ENCODE measurements around the gene SP4.

The SP4 gene

GRCh38 chr7:21422751-21423150, 5.1 kb upstream of the SP4 start:
- H3K27me3 ChIP-seq (ENCODE audit: control insufficient read depth, insufficient read depth, low read length), result peaks cover 3% of the 10 kb centered on the region
- no peak overlapping the region for H3K4me3 ChIP-seq (ENCODE audit: low read length)
- H3K36me3 ChIP-seq (ENCODE audit: insufficient read depth, low read length), result no peaks in the 10 kb centered on the region
- H3K4me1 ChIP-seq (ENCODE audit: control insufficient read depth, insufficient read depth, low read length), result peaks cover 7% of the 10 kb centered on the region
- H3K9me3 ChIP-seq (replicated peaks; ENCODE audit: low read length), result no peaks in the 10 kb centered on the region
- H3K4me2 ChIP-seq (ENCODE audit: low read length), result no peak overlapping the region
- no peak overlapping the region for H3K9ac ChIP-seq (ENCODE audit: low read depth, low read length)

GRCh38 chr7:21425290-21425689, 2.6 kb upstream of the SP4 start:
- no peaks in the 10 kb centered on the region for H3K36me3 ChIP-seq (ENCODE audit: insufficient read depth, low read length)
- H3K4me3 ChIP-seq (ENCODE audit: low read length), result no peak overlapping the region
- no peaks in the 10 kb centered on the region for H3K9me3 ChIP-seq (replicated peaks; ENCODE audit: low read length)
- H3K4me2 ChIP-seq (ENCODE audit: low read length), result no peak overlapping the region
- H3K9ac ChIP-seq (ENCODE audit: low read depth, low read length), result no peak overlapping the region
- H3K27me3 ChIP-seq (ENCODE audit: control insufficient read depth, insufficient read depth, low read length), result no peaks in the 10 kb centered on the region
- H3K4me1 ChIP-seq (ENCODE audit: control insufficient read depth, insufficient read depth, low read length), result peaks cover 10% of the 10 kb centered on the region

DNA sequence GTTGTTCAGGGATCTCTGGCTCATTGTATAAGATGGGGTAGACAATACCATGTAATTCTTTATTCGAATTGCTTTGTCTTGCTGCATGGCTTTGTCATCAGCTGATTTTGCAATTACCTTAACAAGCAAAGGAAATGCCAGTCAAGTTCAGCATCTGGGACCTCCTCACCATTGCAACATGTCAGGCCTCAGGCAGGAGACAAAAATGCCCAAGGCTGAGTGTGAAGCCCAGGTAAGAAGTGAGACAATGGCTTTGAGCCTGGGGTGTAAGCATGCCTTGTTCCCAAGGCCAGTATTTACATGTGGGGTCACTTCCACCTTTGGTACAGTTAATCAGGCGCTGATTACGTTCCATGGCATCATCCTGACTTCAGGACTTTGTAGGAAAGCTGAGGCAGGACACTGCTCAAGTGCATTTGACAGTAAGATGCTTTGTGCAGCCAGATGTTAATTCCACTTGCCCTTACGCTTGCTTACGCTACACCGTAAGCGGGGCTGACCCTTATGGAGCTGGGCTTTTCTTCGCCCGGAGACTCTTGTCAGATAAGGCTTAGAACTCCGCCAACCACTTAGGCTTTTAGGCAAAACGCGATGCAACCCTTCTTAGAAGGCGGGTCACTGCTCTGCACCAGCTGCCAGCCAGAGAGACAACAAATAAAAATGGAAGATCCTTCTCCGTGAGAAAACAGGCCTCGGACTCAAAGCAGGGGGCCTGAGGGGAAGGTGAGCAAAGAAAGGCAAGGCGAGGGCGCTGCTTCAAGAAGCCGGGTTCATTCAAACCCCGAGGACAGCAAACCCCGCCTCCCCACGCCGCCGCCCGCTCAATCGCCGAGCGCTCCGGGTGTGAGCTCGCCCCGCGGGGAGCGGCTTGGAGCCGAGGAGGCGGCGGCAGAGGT, 1.3 kb upstream of the SP4 start:
- Histone ChIP-seq H3K9ac (ENCODE audit: low read depth, low read length) (peak overlapping the region; percentile 77), H3K27me3 (ENCODE audit: control insufficient read depth, insufficient read depth, low read length) (no peaks in the 10 kb centered on the region), H3K4me2 (ENCODE audit: low read length) (peak overlapping the region; percentile 97), H3K36me3 (ENCODE audit: insufficient read depth, low read length) (no peaks in the 10 kb centered on the region), H3K4me3 (ENCODE audit: low read length) (peak overlapping the region; percentile 79), H3K4me1 (ENCODE audit: control insufficient read depth, insufficient read depth, low read length) (peaks cover 10% of the 10 kb centered on the region), H3K9me3 (replicated peaks; ENCODE audit: low read length) (no peaks in the 10 kb centered on the region)

- peaks cover 10% of the 10 kb centered on the region for H3K4me1 ChIP-seq (ENCODE audit: control insufficient read depth, insufficient read depth, low read length)
- peak overlapping the region; percentile 86 for H3K4me3 ChIP-seq (ENCODE audit: low read length)
- H3K27me3 ChIP-seq (ENCODE audit: control insufficient read depth, insufficient read depth, low read length), result no peaks in the 10 kb centered on the region
- no peaks in the 10 kb centered on the region for H3K36me3 ChIP-seq (ENCODE audit: insufficient read depth, low read length)
- H3K9ac ChIP-seq (ENCODE audit: low read depth, low read length), result peak overlapping the region; percentile 93
- H3K4me2 ChIP-seq (ENCODE audit: low read length), result peak overlapping the region; percentile 97
- no peaks in the 10 kb centered on the region for H3K9me3 ChIP-seq (replicated peaks; ENCODE audit: low read length)
Observed at GRCh38 chr7:21427182-21427870, 557 bp upstream of the SP4 start.

DNA sequence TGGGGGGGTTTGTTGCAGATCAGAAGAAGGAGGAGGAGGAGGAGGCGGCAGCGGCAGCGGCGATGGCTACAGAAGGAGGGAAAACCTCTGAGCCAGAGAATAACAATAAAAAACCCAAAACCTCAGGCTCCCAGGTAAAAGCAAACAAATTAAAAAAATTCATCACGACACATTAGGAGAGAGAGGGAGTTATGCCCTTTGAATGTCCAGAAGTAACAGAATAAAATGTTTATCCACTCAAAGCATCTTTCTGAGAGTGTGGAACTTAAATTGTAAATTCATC, 717 bp downstream of the SP4 start:
- Histone ChIP-seq H3K9ac (ENCODE audit: low read depth, low read length) (peak overlapping the region; percentile 62), H3K9me3 (replicated peaks; ENCODE audit: low read length) (no peaks in the 10 kb centered on the region), H3K36me3 (ENCODE audit: insufficient read depth, low read length) (no peaks in the 10 kb centered on the region), H3K4me2 (ENCODE audit: low read length) (peak overlapping the region; percentile 88), H3K4me1 (ENCODE audit: control insufficient read depth, insufficient read depth, low read length) (peaks cover 10% of the 10 kb centered on the region), H3K27me3 (ENCODE audit: control insufficient read depth, insufficient read depth, low read length) (no peaks in the 10 kb centered on the region), H3K4me3 (ENCODE audit: low read length) (peak overlapping the region; percentile 74)

DNA sequence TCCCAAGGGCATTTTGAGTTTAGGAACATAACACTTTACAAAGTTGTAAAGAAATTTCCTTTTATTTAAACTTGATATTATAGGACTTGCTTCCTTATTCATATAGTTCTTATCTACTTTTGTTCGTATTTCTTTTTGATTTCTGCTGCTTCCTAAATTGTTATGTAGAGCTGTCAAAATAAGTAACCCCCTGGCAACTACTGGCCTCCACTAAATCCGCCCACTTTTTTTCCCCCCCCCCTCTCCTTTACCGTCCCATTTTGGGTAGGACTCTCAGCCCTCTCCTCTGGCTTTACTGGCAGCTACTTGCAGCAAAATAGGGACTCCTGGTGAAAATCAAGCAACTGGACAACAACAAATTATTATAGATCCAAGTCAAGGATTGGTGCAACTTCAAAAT, 1.1 kb downstream of the SP4 start:
- Histone ChIP-seq H3K36me3 (ENCODE audit: insufficient read depth, low read length) (no peaks in the 10 kb centered on the region), H3K9me3 (replicated peaks; ENCODE audit: low read length) (no peaks in the 10 kb centered on the region), H3K9ac (ENCODE audit: low read depth, low read length) (peak overlapping the region; percentile 62), H3K4me1 (ENCODE audit: control insufficient read depth, insufficient read depth, low read length) (peaks cover 10% of the 10 kb centered on the region), H3K4me3 (ENCODE audit: low read length) (peak overlapping the region; percentile 74), H3K27me3 (ENCODE audit: control insufficient read depth, insufficient read depth, low read length) (no peaks in the 10 kb centered on the region), H3K4me2 (ENCODE audit: low read length) (peak overlapping the region; percentile 88)

DNA sequence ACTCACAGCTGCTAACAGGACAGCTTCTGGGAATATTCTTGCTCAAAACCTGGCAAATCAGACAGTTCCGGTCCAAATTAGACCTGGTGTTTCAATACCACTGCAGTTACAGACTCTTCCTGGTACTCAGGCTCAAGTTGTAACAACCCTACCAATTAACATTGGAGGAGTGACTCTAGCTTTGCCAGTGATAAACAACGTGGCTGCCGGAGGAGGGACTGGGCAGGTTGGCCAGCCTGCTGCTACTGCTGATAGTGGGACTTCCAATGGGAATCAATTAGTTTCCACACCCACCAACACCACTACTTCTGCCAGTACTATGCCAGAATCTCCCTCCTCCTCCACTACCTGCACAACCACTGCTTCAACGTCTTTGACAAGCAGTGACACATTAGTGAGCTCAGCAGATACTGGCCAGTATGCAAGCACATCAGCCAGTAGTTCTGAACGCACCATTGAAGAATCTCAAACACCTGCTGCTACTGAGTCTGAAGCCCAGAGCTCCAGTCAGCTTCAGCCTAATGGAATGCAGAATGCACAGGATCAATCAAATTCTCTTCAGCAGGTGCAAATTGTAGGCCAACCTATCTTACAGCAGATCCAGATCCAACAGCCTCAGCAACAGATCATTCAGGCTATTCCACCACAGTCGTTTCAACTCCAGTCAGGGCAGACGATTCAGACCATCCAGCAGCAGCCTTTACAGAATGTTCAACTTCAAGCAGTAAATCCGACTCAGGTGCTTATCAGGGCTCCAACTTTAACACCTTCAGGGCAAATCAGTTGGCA, 2.1 kb downstream of the SP4 start:
- Histone ChIP-seq H3K36me3 (ENCODE audit: insufficient read depth, low read length) (no peaks in the 10 kb centered on the region), H3K4me2 (ENCODE audit: low read length) (no peak overlapping the region), H3K9me3 (replicated peaks; ENCODE audit: low read length) (no peaks in the 10 kb centered on the region), H3K4me1 (ENCODE audit: control insufficient read depth, insufficient read depth, low read length) (peaks cover 10% of the 10 kb centered on the region), H3K9ac (ENCODE audit: low read depth, low read length) (no peak overlapping the region), H3K27me3 (ENCODE audit: control insufficient read depth, insufficient read depth, low read length) (no peaks in the 10 kb centered on the region), H3K4me3 (ENCODE audit: low read length) (no peak overlapping the region)

GRCh38 chr7:21430575-21430954, 2.7 kb downstream of the SP4 start:
- Histone ChIP-seq H3K9ac (ENCODE audit: low read depth, low read length) (no peak overlapping the region), H3K36me3 (ENCODE audit: insufficient read depth, low read length) (no peaks in the 10 kb centered on the region), H3K4me1 (ENCODE audit: control insufficient read depth, insufficient read depth, low read length) (peaks cover 10% of the 10 kb centered on the region), H3K9me3 (replicated peaks; ENCODE audit: low read length) (no peaks in the 10 kb centered on the region), H3K4me2 (ENCODE audit: low read length) (no peak overlapping the region), H3K4me3 (ENCODE audit: low read length) (no peak overlapping the region), H3K27me3 (ENCODE audit: control insufficient read depth, insufficient read depth, low read length) (no peaks in the 10 kb centered on the region)

GRCh38 chr7:21443149-21443841, 15.4 kb downstream of the SP4 start:
- Histone ChIP-seq H3K27me3 (ENCODE audit: control insufficient read depth, insufficient read depth, low read length) (no peaks in the 10 kb centered on the region), H3K4me3 (ENCODE audit: low read length) (no peak overlapping the region), H3K9me3 (replicated peaks; ENCODE audit: low read length) (no peaks in the 10 kb centered on the region), H3K4me2 (ENCODE audit: low read length) (no peak overlapping the region), H3K9ac (ENCODE audit: low read depth, low read length) (no peak overlapping the region), H3K4me1 (ENCODE audit: control insufficient read depth, insufficient read depth, low read length) (no peaks in the 10 kb centered on the region), H3K36me3 (ENCODE audit: insufficient read depth, low read length) (no peaks in the 10 kb centered on the region)

- Histone ChIP-seq H3K4me2 (ENCODE audit: low read length) (no peak overlapping the region), H3K27me3 (ENCODE audit: control insufficient read depth, insufficient read depth, low read length) (no peaks in the 10 kb centered on the region), H3K9ac (ENCODE audit: low read depth, low read length) (no peak overlapping the region), H3K9me3 (replicated peaks; ENCODE audit: low read length) (no peaks in the 10 kb centered on the region), H3K4me3 (ENCODE audit: low read length) (no peak overlapping the region), H3K4me1 (ENCODE audit: control insufficient read depth, insufficient read depth, low read length) (no peaks in the 10 kb centered on the region), H3K36me3 (ENCODE audit: insufficient read depth, low read length) (no peaks in the 10 kb centered on the region)
Observed at GRCh38 chr7:21448974-21449373, 21.1 kb downstream of the SP4 start.

GRCh38 chr7:21450076-21450475, 22.2 kb downstream of the SP4 start:
- Histone ChIP-seq H3K4me2 (ENCODE audit: low read length) (no peak overlapping the region), H3K27me3 (ENCODE audit: control insufficient read depth, insufficient read depth, low read length) (no peaks in the 10 kb centered on the region)

More at GRCh38 chr7:21450076-21450475, 22.2 kb downstream of the SP4 start:
- no peak overlapping the region for H3K9ac ChIP-seq (ENCODE audit: low read depth, low read length)
- H3K36me3 ChIP-seq (ENCODE audit: insufficient read depth, low read length), result no peaks in the 10 kb centered on the region
- no peak overlapping the region for H3K4me3 ChIP-seq (ENCODE audit: low read length)
- H3K4me1 ChIP-seq (ENCODE audit: control insufficient read depth, insufficient read depth, low read length), result no peaks in the 10 kb centered on the region
- H3K9me3 ChIP-seq (replicated peaks; ENCODE audit: low read length), result peaks cover 4% of the 10 kb centered on the region

Data from skeletal muscle satellite cell (primary cell).